Ammon's horn (tissue), 1 donor: ENCODE data around the gene PHETA1.

Experiments
- DNase-seq: peaks from one replicate; pipeline ENCODE4 v3.0.0-alpha.2; 2016; ENCODE audit warnings: low spot score

PHETA1 gene

GRCh38 chr12:111368788-111369495 lies at the start of gene PHETA1:
Gene PHETA1 (minus strand): TSS chr12:111369095. CDS start chr12:111363427, 5,668 bp downstream.
- peak; percentile 93 for DNase-seq

- DNase-seq, result no peak
These were observed 49.6 kb upstream of the PHETA1 start for GRCh38 chr12:111418594-111418880.

- no peak for DNase-seq
These were observed 49.1 kb upstream of the PHETA1 start for GRCh38 chr12:111417784-111418593.

- DNase-seq, result no peak
These were observed 48.4 kb upstream of the PHETA1 start for GRCh38 chr12:111417290-111417689.

- no peak for DNase-seq
These were observed 45.9 kb upstream of the PHETA1 start for GRCh38 chr12:111414711-111415252.

GRCh38 chr12:111413442-111414086 lies 44.7 kb upstream of the PHETA1 start:
- DNase-seq, result no peak

- DNase-seq, result no peak
These were observed 44.0 kb upstream of the PHETA1 start for GRCh38 chr12:111412830-111413441.

GRCh38 chr12:111412007-111412829 lies 43.3 kb upstream of the PHETA1 start:
- DNase-seq, result peak; percentile 62

- DNase-seq, result no peak
These were observed 42.4 kb upstream of the PHETA1 start for GRCh38 chr12:111411185-111411764.

- DNase-seq, result no peak
These were observed 41.7 kb upstream of the PHETA1 start for GRCh38 chr12:111410431-111411184.

GRCh38 chr12:111409780-111410430 lies 41.0 kb upstream of the PHETA1 start:
- no peak for DNase-seq

- no peak for DNase-seq
These were observed 40.5 kb upstream of the PHETA1 start for GRCh38 chr12:111409403-111409779.

GRCh38 chr12:111408686-111409402 lies 39.9 kb upstream of the PHETA1 start:
- no peak for DNase-seq

GRCh38 chr12:111408116-111408440 lies 39.2 kb upstream of the PHETA1 start:
- DNase-seq, result no peak

GRCh38 chr12:111407377-111408115 lies 38.7 kb upstream of the PHETA1 start:
- no peak for DNase-seq

GRCh38 chr12:111406474-111407376 lies 37.8 kb upstream of the PHETA1 start:
- DNase-seq, result peak; percentile 75

GRCh38 chr12:111405859-111406473 lies 37.1 kb upstream of the PHETA1 start, which contains the start of gene SH2B3:
Gene SH2B3 (plus strand): TSS chr12:111405923. CDS start chr12:111418146, 12,223 bp downstream.
- no peak for DNase-seq
